ENCODE results near the gene SPDYA. TPM values are rescaled to one million over a fixed set of nuclear protein-coding genes. Genes with fewer than 3 reads are reported as not detected.

SPDYA gene
- 1 to 10 TPM in 3 of 4 donors, under 1 TPM in 1; 0.49 to 3.3 (median 1.4) TPM for total RNA-seq

- no peak for TF ChIP-seq CTCF (IDR thresholded peaks at IDR 0.05; ENCODE audit: low read depth)
Observed at GRCh38 chr2:28810384-28811285, at the start of gene SPDYA. Gene SPDYA (plus strand): TSS chr2:28810834. CDS start chr2:28816015, 5,181 bp downstream.

GRCh38 chr2:28761420-28761819 lies 49.2 kb upstream of the SPDYA start:
- TF ChIP-seq CTCF (IDR thresholded peaks at IDR 0.05; ENCODE audit: low read depth) = no peak

GRCh38 chr2:28764909-28765711 lies 45.5 kb upstream of the SPDYA start:
- no peak for TF ChIP-seq CTCF (IDR thresholded peaks at IDR 0.05; ENCODE audit: low read depth)

- no peak for TF ChIP-seq CTCF (IDR thresholded peaks at IDR 0.05; ENCODE audit: low read depth)
Observed at GRCh38 chr2:28766070-28766469, 44.6 kb upstream of the SPDYA start.

GRCh38 chr2:28767337-28767736 lies 43.3 kb upstream of the SPDYA start:
- no peak for TF ChIP-seq CTCF (IDR thresholded peaks at IDR 0.05; ENCODE audit: low read depth)

GRCh38 chr2:28768422-28768821 lies 42.2 kb upstream of the SPDYA start:
- TF ChIP-seq CTCF (IDR thresholded peaks at IDR 0.05; ENCODE audit: low read depth) = no peak

- TF ChIP-seq CTCF (IDR thresholded peaks at IDR 0.05; ENCODE audit: low read depth) = no peak
Observed at GRCh38 chr2:28768952-28769351, 41.7 kb upstream of the SPDYA start.

All from subcutaneous adipose tissue (tissue), 4 donors.